Endothelial cell of umbilical vein (primary cell): ENCODE measurements around the gene RXFP3. TPM values are rescaled to one million over a fixed set of nuclear protein-coding genes. Genes with fewer than 3 reads are reported as not detected.

ENCODE experiments used
- BruUV-seq: library from RNA; stranded (reverse); fragments of 400-500 nt; replicated peaks from 2 replicates; lab custom pipeline; 2021; lab: Mats Ljungman, UMichigan
- CTCF ChIA-PET: fragments of 300-600, 350-600 bp; sonication (Branson Sonifier 250); formaldehyde crosslinking; loops from one replicate; lab custom pipeline; 2021; ENCODE audit warnings: antibody characterized with exemption, inconsistent platforms; lab: Charles Lee
- POLR2A ChIA-PET: fragments of 300-600, 350-600 bp; sonication (Branson Sonifier 250); formaldehyde crosslinking; loops from one replicate; lab custom pipeline; 2021; ENCODE audit warnings: antibody characterized with exemption, inconsistent platforms; lab: Charles Lee
- DNase-seq: peaks from one replicate; pipeline ENCODE4 v3.0.0-alpha.2; 2011; ENCODE audit warnings: low read depth, low spot score
- FAIRE-seq: peaks from 2 replicates; lab custom pipeline; 2011; peaks lifted over from hg19 to GRCh38; lab: Jason Lieb, UNC
- H2AFZ ChIP-seq: 2 replicates; pipeline ENCODE4 v1.6.0; 2012; ENCODE audit warnings: low read depth, low read length, control low read depth, inconsistent platforms
- H3K27ac ChIP-seq: 2 replicates; pipeline ENCODE4 v1.5.1; 2011; ENCODE audit warnings: low read depth, mild to moderate bottlenecking, control low read depth, low read length, moderate library complexity; ENCODE audit not compliant: insufficient read depth
- H3K27me3 ChIP-seq, 2 experiments: 2 replicates each; pipeline versions ENCODE4 v1.6.0 to v1.6.1; 2011; ENCODE audit warnings: low read length in 2 of 2, mixed read lengths in 1 of 2; ENCODE audit not compliant: control insufficient read depth in 2 of 2, insufficient read depth in 2 of 2
- H3K36me3 ChIP-seq, 2 experiments: 2 replicates in 1 of 2; 3 replicates in 1 of 2; pipeline ENCODE4 v1.5.1; 2011; ENCODE audit warnings: low read length in 2 of 2, mild to moderate bottlenecking in 1 of 2, moderate library complexity in 1 of 2; ENCODE audit not compliant: control insufficient read depth in 2 of 2, insufficient read depth in 2 of 2; ENCODE audit errors: extremely low read depth in 1 of 2
- H3K4me1 ChIP-seq: 3 replicates; pipeline ENCODE4 v1.5.1; 2011; ENCODE audit warnings: mild to moderate bottlenecking, low read length; ENCODE audit not compliant: control insufficient read depth, insufficient read depth; ENCODE audit errors: extremely low read depth
- H3K4me2 ChIP-seq: 2 replicates; pipeline ENCODE4 v1.6.1; 2011; ENCODE audit warnings: low read length, control low read depth, mixed read lengths; ENCODE audit not compliant: insufficient read depth
- H3K4me3 ChIP-seq, 3 experiments: fragments of 200-600 bp in 1 of 3; sonication (generic), shearing (Covaris generic) in 1 of 3; replicated peaks in 1 of 3; 2 replicates each; pipeline ENCODE4 v1.5.1; 2011 to 2016; ENCODE audit warnings: control low read depth in 3 of 3, low read length in 3 of 3, mild to moderate bottlenecking in 2 of 3, inconsistent platforms in 1 of 3, low read depth in 1 of 3, moderate library complexity in 1 of 3; ENCODE audit not compliant: insufficient read depth in 1 of 3
- H3K79me2 ChIP-seq: 2 replicates; pipeline ENCODE4 v1.6.0; 2012; ENCODE audit warnings: low read length, inconsistent platforms; ENCODE audit not compliant: control insufficient read depth, insufficient read depth
- H3K9ac ChIP-seq: replicated peaks from 2 replicates; pipeline ENCODE3; 2011; ENCODE audit warnings: low read length, control low read depth; ENCODE audit not compliant: insufficient read depth; ENCODE audit errors: extremely low read depth
- H3K9me1 ChIP-seq: replicated peaks from 3 replicates; pipeline ENCODE4 v1.6.0; 2011; ENCODE audit warnings: mild to moderate bottlenecking, low read length; ENCODE audit not compliant: control insufficient read depth, insufficient read depth; ENCODE audit errors: extremely low read depth
- H3K9me3 ChIP-seq: replicated peaks from 2 replicates; pipeline ENCODE4 v1.5.1; 2012; ENCODE audit warnings: low read length, inconsistent platforms; ENCODE audit not compliant: control insufficient read depth, insufficient read depth
- H4K20me1 ChIP-seq: replicated peaks from 2 replicates; pipeline ENCODE3; 2011; ENCODE audit warnings: mild to moderate bottlenecking, low read length; ENCODE audit not compliant: control insufficient read depth, insufficient read depth; ENCODE audit errors: extremely low read depth
- CTCF ChIP-seq, 2 donors: IDR thresholded peaks; 1 replicate in 1 of 2; 2 replicates in 1 of 2; pipeline ENCODE4 v1.5.1; 2011; ENCODE audit warnings: low read length in 2 of 2, mild to moderate bottlenecking in 2 of 2, moderate library complexity in 2 of 2, control low read depth in 1 of 2, inconsistent platforms in 1 of 2, low read depth in 1 of 2; ENCODE audit not compliant: insufficient read depth in 1 of 2; ENCODE audit errors: extremely low read depth in 1 of 2
- EZH2 ChIP-seq: IDR thresholded peaks from 2 replicates; pipeline ENCODE4 v1.6.1; 2012; ENCODE audit warnings: borderline replicate concordance, low read depth, mild to moderate bottlenecking, moderate library complexity, low read length, inconsistent platforms; ENCODE audit not compliant: severe bottlenecking
- FOS ChIP-seq: IDR thresholded peaks from 2 replicates; pipeline ENCODE4 v1.6.1; 2011; ENCODE audit warnings: mild to moderate bottlenecking, low read length, moderate library complexity, borderline replicate concordance; ENCODE audit not compliant: insufficient read depth
- GATA2 ChIP-seq: IDR thresholded peaks from 2 replicates; pipeline ENCODE4 v1.7.0; 2011; ENCODE audit warnings: low read depth, mild to moderate bottlenecking, moderate library complexity, mixed read lengths, low read length; ENCODE audit not compliant: insufficient read length, insufficient read depth
- JUN ChIP-seq: IDR thresholded peaks from 2 replicates; pipeline ENCODE4 v1.6.1; 2011; ENCODE audit warnings: borderline replicate concordance, low read depth; ENCODE audit not compliant: insufficient read length, insufficient read depth
- MAX ChIP-seq: IDR thresholded peaks from 2 replicates; pipeline ENCODE4 v1.6.1; 2011; ENCODE audit not compliant: insufficient read depth, insufficient read length
- MYC ChIP-seq: IDR thresholded peaks from one replicate; pipeline ENCODE4 v1.6.1; 2011; ENCODE audit warnings: mild to moderate bottlenecking, low read depth, low read length
- POLR2A ChIP-seq: IDR thresholded peaks from 2 replicates; pipeline ENCODE4 v1.6.1; 2012; ENCODE audit warnings: low read depth, mild to moderate bottlenecking, control low read depth, low read length
- POLR2AphosphoS5 ChIP-seq: IDR thresholded peaks from 2 replicates; pipeline ENCODE4 v1.6.1; 2012; ENCODE audit warnings: low read depth, mild to moderate bottlenecking, control low read depth, low read length, moderate library complexity; ENCODE audit not compliant: insufficient read depth
- dilution Hi-C: fragments of 300-500 bp; cut with MboI; formaldehyde crosslinking; loops from one replicate; pipeline ENCODE4 v1.15.0; 2019; ENCODE audit warnings: low sequenced_read_pairs; ENCODE audit not compliant: extremely low pct_ligation_motif_present
- intact Hi-C: fragments of 100-400 bp; cut with micrococcal nuclease; formaldehyde crosslinking; loops from one replicate; pipeline ENCODE4 v1.10.0; 2022
- polyA plus RNA-seq, 4 experiments: library from polyadenylated mRNA; depleted of rRNA in 3 of 4; stranded (reverse) in 3 of 4; unstranded in 1 of 4; fragments of >200 nt; gene quantifications; 2 replicates each; pipeline versions ENCODE4 v1.2.1 to v1.2.3, GENCODE V29; 2011 to 2012; ENCODE audit warnings: missing spikeins in 1 of 4
- total RNA-seq: library from RNA; stranded (reverse); gene quantifications from 2 replicates; pipeline ENCODE4 v1.2.3, GENCODE V29; 2021

RXFP3 gene
- total and polyA plus RNA-seq, 2 donors (not counting 3 experiments of a cell fraction or from before 2014, with no cell fraction given): not detected

- ChIA-PET CTCF (no interaction called here), POLR2A (no interaction called here)
- H3K9me1 ChIP-seq: no peaks in the 10 kb centered on the region
- no peaks in the 10 kb centered on the region for H3K4me1 ChIP-seq
- BruUV-seq: no TSS peak
- TF ChIP-seq CTCF (IDR thresholded peaks at IDR 0.05; ENCODE audit: extremely low read depth in 1 of 2, insufficient read depth in 1 of 2, low read depth in 1 of 2, low read length in 2 of 2) (no peak), JUN (no peak), MAX (no peak), POLR2A (no peak), POLR2AphosphoS5 (no peak), GATA2 (no peak), EZH2 (no peak), FOS (no peak), MYC (no peak)
- H3K79me2 ChIP-seq: no peaks in the 10 kb centered on the region
- H3K36me3 ChIP-seq: peaks cover 0 to 6% of the 10 kb centered on the region in 2 experiments
- H3K4me2 ChIP-seq: no peak overlapping the region
- H3K27ac ChIP-seq: no peak overlapping the region
- dilution Hi-C loops: no loop called here
- H3K9ac ChIP-seq: no peak overlapping the region
- no peaks in the 10 kb centered on the region for H3K27me3 ChIP-seq
- DNase-seq (no peak), FAIRE-seq (no peak)
- no peak overlapping the region for H3K4me3 ChIP-seq
- no peaks in the 10 kb centered on the region for H3K9me3 ChIP-seq
- intact Hi-C loops: no loop called here
- no peaks in the 10 kb centered on the region for H4K20me1 ChIP-seq
- no peak overlapping the region for H2AFZ ChIP-seq
Measured at GRCh38 chr5:33984178-33984577, 48.0 kb downstream of the RXFP3 start.
